ENCODE results near the gene MTMR3. TPM values are rescaled to one million over a fixed set of nuclear protein-coding genes. Genes with fewer than 3 reads are reported as not detected.
"Not testable (repeated sequence)": the region's sequence is repeated elsewhere in the genome, so short reads cannot be mapped to it uniquely, and the experiment has no call there.

MTMR3 gene
- total RNA-seq, 4 donors from 2014 or later = 34.9 to 45.9 (median 41.9) TPM

- no peak for ATAC-seq
- no peaks in the 10 kb centered on the region for H3K27me3 ChIP-seq
- 93 to 100% methylated on average over 1 to 2 of the region's 2 CpGs for WGBS, 2 donors (ENCODE audit: low coverage in 1 of 2)
Observed at GRCh38 chr22:29861672-29862297, 21.2 kb upstream of the MTMR3 start.

GRCh38 chr22:29865572-29865971 lies 17.4 kb upstream of the MTMR3 start:
- not testable (repeated sequence) for ATAC-seq, H3K4me3 ChIP-seq, H3K36me3 ChIP-seq, H3K27ac ChIP-seq, H3K27me3 ChIP-seq, H3K4me1 ChIP-seq, H3K9me3 ChIP-seq
- 85 to 93% methylated on average over 6 to 12 of the region's 13 CpGs for WGBS, 2 donors (ENCODE audit: low coverage in 1 of 2)

More at GRCh38 chr22:29861672-29862297, 21.2 kb upstream of the MTMR3 start:
- Histone ChIP-seq H3K36me3 (no peaks in the 10 kb centered on the region), H3K4me3 (no peak overlapping the region), H3K27ac (no peak overlapping the region), H3K4me1 (no peaks in the 10 kb centered on the region), H3K9me3 (no peaks in the 10 kb centered on the region)
- TF ChIP-seq POLR2AphosphoS5 (IDR thresholded peaks at IDR 0.05) (no peak), POLR2A (IDR thresholded peaks at IDR 0.05) (no peak), EP300 (IDR thresholded peaks at IDR 0.05) (no peak)
- TF ChIP-seq, protein P1, sequence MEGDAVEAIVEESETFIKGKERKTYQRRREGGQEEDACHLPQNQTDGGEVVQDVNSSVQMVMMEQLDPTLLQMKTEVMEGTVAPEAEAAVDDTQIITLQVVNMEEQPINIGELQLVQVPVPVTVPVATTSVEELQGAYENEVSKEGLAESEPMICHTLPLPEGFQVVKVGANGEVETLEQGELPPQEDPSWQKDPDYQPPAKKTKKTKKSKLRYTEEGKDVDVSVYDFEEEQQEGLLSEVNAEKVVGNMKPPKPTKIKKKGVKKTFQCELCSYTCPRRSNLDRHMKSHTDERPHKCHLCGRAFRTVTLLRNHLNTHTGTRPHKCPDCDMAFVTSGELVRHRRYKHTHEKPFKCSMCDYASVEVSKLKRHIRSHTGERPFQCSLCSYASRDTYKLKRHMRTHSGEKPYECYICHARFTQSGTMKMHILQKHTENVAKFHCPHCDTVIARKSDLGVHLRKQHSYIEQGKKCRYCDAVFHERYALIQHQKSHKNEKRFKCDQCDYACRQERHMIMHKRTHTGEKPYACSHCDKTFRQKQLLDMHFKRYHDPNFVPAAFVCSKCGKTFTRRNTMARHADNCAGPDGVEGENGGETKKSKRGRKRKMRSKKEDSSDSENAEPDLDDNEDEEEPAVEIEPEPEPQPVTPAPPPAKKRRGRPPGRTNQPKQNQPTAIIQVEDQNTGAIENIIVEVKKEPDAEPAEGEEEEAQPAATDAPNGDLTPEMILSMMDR (IDR thresholded peaks at IDR 0.05) = no peak

DNA sequence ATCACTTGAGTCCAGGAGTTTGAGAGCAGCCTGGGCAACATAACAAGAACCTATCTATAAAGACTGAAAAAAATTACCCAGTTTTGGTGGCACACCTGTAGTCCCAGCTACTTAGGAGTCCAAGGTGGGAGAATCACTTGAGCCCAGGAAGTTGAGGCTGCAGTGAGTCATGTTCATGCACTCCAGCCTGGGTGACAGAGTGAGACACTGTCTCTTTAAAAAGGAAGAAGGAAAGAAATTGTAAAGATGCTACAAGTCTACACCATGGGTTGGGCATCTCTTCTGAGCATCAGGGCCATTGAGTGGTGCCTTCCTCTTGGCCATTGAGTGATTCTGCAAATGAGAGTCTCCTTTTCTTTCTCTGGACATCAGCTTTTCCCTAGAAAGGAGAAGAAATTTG lies 15.7 kb upstream of the MTMR3 start:
- Histone ChIP-seq H3K4me1 (no peaks in the 10 kb centered on the region), H3K27ac (no peak overlapping the region), H3K9me3 (no peaks in the 10 kb centered on the region), H3K4me3 (no peak overlapping the region), H3K27me3 (peaks cover 4% of the 10 kb centered on the region), H3K36me3 (no peaks in the 10 kb centered on the region)
- no peak for ATAC-seq
- TF ChIP-seq, protein P1 (IDR thresholded peaks at IDR 0.05) = no peak
- TF ChIP-seq POLR2A (IDR thresholded peaks at IDR 0.05) (no peak), POLR2AphosphoS5 (IDR thresholded peaks at IDR 0.05) (no peak), EP300 (IDR thresholded peaks at IDR 0.05) (no peak)

DNA sequence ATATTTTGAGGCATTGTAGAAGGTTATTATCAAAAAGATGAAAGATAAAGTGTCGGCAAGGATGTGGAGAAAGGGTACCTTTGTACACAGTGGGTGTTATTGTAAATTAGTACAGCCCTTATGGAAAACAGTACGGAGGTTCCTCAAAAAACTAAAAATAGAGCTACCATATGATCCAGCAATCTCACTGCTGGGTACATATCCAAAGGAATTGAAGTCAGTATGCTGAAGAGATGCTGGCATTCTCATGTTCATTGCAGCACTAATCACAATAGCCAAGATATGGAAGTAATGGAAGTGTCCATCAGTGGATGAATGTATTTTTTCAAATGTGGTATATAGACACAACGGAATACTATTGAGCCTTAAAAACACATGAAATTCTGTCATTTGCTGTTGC lies 15.1 kb upstream of the MTMR3 start:
- peaks cover 4% of the 10 kb centered on the region for H3K27me3 ChIP-seq
- WGBS, 2 donors (ENCODE audit: low coverage in 1 of 2) = 68 to 80% methylated on average over 2 to 3 of the region's 3 CpGs
- no peaks in the 10 kb centered on the region for H3K36me3 ChIP-seq
- no peaks in the 10 kb centered on the region for H3K4me1 ChIP-seq
- no peak overlapping the region for H3K4me3 ChIP-seq
- ATAC-seq = no peak
- TF ChIP-seq POLR2A (IDR thresholded peaks at IDR 0.05) (no peak), EP300 (IDR thresholded peaks at IDR 0.05) (no peak), POLR2AphosphoS5 (IDR thresholded peaks at IDR 0.05) (no peak)
- TF ChIP-seq, protein P1 (IDR thresholded peaks at IDR 0.05) = no peak
- no peak overlapping the region for H3K27ac ChIP-seq
- no peaks in the 10 kb centered on the region for H3K9me3 ChIP-seq

DNA sequence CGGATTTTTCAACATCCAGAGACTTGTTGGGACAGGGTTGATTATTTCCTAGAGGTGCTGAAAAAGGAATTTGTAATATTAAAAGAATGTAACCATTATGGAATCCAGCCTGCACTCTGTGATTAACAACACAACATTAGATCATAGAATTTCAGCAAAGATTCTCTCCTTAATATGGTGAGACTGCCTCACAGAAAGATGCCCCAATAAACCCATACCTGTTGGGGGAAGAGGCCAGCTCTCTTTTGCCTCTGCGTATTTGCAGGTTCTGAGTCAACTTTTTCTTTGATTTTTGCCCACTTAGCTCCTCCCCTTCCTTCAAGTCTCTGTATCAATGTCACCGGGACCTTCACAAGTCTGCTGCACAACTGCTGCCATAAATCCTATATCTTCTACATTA lies 12.4 kb upstream of the MTMR3 start:
- 91 to 100% methylated on average over 2 of the region's 3 CpGs for WGBS, 2 donors (ENCODE audit: low coverage in 1 of 2)
- Histone ChIP-seq H3K4me3 (no peak overlapping the region), H3K4me1 (no peaks in the 10 kb centered on the region), H3K27me3 (peaks cover 4% of the 10 kb centered on the region), H3K36me3 (no peaks in the 10 kb centered on the region), H3K9me3 (no peaks in the 10 kb centered on the region), H3K27ac (no peak overlapping the region)
- ATAC-seq = no peak
- TF ChIP-seq, protein P1 (IDR thresholded peaks at IDR 0.05) = no peak
- TF ChIP-seq POLR2AphosphoS5 (IDR thresholded peaks at IDR 0.05) (no peak), POLR2A (IDR thresholded peaks at IDR 0.05) (no peak), EP300 (IDR thresholded peaks at IDR 0.05) (no peak)

Data from gastroesophageal sphincter (tissue), 4 donors.